ENCODE measurements around the gene CPTP.

CPTP gene

DNA sequence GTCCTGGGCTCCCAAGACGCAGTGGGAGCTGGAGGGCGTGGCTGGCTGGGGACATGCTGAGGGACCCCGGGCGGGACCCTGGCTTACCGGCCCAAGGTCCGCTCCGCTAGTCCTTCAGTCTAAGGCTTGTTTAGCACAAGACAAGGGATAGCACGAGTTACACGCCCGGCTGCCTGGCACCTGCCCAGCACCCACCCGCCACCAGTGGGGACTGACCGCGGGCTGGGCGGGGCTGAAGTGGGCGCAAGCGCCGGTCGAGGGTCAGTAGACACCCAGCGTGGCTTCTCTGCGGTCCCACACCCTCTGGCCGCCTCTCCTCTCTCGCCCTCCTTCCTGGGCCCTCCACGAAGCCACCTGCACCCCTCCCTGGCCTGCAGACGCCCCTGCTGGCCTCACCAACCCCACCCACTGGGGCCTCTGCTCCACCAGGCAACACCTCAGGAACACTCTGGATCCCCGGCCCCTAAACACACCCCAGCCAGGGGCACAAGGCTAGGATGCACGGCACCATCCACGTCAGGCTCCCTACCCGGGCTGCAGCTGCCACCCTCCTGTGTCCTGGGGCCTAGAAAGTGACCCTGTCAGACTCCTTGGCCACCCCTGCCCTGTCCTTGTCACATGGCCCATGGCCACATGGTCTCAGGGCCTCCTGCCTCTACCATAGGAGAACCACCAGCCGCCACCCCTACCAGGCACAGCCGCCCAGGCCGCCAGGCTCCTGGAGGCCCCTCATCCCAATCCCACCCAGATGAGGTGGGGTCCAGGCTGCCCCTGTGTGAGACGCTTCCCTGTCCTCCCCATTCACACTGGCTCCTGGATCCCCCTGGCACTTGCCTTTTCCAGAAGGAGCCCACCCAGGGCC is 12.6 kb downstream of the CPTP start:
- DNase-seq, result no peak

DNA sequence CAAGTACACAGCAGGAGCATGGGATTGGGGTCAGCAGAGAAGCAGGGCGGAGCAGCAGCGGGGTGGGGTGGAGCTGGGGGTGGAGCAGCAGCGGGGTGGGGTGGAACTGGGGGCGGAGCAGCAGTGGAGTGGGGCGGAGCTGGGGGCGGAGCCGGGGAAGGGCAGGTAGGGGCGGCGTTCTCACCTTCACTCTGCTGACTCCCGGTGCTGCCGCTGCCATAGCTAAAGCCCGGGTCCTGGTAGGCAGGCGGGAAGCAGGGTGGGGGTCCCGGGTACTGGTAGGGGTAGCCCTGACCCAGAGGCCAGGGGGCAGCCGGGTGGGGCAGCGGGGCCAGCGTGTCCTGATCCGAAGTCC is 13.2 kb downstream of the CPTP start:
- no peak for DNase-seq

DNA sequence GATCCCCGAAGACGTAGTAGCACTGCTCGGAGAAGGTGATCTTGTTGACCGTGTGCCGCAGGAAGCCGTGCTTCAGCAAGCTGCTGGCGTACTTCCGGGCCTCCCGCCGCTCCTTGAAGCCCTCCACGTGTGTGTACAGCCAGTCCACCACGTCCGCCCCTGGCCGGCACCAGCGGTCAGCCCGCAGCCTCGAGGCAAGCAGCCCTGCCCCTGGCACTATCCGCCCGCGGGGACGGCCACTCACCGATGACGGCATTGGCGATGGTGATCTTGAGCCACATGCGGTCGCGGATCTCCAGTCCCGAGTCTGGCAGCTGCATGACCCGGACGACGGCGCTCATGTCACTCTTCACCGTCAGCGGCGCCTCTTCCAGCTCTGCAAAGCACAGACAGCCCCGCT is 13.7 kb downstream of the CPTP start:
- no peak for DNase-seq

DNA sequence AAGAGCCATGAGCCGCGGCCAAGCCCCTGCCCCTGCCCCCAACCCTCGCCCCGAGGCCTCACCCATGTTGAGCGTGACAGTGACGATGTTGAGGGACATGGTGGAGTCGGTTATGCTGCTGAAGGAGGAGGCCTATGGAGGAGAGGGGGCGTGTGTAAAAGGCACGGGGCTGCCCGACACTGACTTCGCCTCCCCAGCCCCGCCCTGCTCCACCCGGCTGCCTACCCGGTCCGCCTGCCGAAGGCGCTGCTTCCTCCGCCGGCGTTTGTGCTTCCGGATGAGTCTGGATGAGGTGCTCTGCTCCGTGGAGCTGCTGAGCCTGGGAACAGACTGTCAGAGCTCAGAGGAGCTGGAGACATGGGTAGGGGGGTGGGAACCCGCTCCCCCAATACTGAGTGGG is 15.6 kb downstream of the CPTP start:
- DNase-seq, result no peak

DNA sequence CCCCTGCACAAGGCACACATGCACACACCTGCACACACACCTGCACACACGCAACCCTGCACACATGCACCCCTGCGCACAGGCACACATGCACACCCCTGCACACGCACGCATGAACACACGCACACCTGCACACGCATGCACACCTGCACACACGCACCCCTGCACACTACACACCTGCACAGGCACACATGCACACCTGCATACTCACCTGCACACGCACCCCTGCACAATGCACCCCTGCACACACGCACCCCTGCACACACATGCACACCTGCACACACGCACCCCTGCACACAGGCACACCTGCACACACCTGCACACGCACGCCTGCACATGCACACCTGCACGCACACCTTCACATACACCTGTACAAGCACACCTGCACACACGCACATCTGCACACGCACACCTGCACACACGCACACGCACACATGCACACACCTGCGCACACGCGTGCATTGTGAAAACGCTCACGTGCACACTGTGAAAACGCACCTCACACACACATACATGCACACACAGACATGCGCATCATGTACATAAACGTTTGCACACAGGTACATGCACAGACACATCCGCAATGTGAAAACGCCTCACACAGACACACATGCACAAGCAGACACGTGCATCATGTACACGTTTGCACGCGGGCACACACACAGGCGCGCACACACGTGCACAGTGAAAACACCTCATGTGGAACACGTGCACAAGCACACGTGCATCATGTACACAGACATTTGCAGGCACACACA is 16.4 kb downstream of the CPTP start:
- no peak for DNase-seq

DNA sequence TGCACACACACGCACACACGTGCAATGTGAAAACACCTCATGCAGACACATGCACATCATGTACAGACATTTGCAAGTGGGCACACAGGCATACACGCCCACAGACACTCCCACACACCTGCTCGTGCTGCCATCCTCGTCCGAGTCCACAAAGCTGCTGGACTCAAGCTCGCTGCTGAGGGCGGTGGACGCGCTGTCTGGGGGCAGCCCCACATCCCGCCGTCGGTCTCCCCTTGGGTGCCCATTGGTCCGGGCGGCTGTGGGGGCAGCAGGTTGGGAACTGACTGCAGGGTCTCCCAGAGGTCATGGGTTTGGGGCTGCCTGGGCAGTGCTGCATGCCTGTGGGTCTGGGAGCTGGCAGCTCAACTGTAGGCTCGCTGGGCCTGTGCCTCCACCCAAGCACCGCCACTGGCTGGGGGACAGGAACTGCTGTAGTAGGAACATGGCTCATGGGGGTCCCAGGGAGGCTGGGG is 17.0 kb downstream of the CPTP start:
- DNase-seq, result no peak

DNA sequence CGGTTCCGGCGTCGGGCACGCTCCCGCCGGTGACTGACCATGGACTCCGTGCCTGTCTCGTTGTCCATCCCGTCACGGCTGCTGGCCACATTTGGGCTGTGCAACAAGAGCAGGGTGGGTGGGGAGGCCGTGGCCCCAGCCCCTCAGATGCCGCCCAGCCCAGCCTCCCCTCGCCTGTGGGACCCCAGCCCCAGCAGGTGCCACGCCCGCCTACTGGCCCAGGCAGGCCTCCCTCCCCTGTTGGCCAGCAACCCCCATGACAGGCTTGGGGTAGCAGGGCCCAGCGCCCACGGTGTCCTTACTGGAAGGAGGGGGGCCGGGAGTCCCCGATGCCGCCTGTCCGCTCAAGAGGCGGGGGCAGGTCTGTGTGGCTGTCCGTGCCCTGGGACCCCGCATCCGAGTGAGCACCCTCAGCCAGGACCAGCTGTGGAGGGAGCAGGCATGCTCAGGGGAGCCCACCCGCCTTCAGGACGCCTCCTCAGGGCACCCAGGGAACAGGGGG is 17.5 kb downstream of the CPTP start:
- no peak for DNase-seq

DNA sequence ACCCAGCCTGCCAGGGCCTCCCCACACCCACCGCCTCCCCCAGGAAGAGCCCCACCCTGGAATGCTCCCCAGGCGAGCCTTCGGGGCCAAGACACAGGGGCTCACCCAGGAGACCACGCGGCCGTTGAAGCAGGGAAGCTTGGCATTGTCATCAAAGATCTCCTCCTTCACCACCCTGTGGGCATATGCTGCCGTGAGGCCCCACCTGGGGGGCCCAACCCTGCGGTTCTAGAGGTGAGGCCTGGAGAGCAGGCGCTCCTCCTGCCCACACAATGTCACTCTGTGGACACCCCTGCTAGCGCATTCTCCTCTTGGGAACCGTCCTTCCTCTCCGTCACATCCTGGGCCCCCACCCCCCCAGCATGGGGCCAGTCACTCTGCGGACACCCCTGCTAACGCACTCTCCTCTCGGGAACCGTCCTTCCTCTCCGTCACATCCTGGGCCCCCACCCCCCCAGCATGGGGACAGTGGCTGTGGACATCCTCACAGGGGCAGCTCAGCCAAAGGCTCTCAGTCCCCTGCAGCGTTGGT is 18.0 kb downstream of the CPTP start:
- no peak for DNase-seq

DNA sequence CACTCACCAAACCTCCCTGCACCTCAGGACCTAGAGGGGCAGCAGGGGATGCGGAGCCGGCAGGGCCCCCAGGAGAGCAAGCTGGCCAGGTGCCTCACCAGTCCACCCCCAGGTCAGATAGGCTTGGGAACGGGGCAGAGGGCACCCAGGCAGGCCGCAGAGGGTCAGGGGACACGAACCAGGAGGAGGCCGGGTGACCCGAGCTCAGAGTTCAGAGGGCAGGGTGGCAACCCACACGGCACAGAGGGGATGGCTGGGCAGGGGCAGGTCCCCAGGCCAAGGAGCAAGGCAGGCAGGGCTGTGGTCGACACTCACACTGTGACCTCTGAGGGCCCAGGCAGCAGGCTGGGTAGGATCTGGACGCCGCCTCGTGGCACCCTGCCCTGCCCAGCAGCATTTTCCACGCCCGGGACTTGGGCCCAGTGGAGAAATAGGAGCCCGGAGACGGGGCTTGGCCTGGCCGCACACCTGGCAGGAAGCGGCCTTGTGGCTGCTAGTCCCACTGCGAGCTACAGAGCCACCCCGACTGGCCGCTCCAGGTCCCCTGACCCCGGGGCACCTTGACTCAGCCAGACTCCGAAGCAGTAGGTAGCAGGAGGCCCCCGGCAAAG is 19.3 kb downstream of the CPTP start:
- DNase-seq, result no peak

DNA sequence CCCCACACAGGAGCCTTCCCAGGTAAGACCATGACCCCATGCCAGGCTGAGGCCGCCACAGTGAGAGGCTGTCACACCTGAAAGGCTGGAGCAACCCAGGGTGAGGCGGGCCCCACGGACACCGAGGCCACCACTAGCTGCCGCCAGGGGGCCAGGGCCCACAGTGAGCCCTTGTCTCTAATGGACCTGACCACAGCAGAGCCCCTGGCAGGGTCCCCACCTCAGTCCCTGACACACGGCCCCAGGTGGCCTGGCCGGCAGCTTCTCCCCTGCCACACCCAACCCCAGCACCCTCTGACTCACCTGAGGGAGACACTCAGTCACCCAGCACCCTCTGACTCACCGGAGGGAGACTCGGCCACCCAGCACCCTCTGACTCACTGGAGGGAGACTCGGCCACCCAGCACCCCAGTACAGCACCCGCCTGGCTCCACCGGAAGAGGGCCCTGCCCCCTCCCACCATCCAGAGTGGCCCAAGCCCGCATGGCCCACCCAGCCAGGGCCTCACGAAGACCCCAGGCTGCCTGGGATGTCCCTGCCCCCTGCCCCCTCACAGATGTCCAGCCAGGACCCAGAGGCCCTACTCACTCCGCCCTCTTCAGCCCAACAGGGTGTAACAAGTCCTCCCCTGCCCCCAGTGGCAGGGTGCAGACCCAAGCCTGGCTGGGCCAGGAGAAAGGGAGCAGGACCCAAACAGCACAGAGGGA is 20.2 kb downstream of the CPTP start:
- DNase-seq, result peak; percentile 43

DNA sequence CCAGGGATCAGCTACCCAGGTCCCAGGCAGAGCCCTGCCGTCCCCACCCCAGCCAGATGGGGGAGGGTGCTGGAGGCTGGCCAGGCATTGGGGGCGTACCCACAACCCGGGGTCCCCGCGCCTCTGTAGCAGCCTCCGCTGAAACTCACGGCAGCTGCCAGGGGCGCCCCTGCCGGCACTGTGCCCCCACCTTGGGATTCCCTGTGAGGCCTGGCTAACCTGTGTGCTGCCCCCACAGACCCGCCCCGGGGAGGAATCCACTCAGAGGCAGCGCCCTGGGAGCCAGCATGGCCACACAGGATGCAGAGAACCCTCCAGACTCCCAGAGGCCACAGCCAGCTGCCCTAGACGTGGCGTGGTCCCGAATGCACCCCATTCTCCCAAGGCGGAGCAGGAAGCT is 20.8 kb downstream of the CPTP start:
- no peak for DNase-seq

DNA sequence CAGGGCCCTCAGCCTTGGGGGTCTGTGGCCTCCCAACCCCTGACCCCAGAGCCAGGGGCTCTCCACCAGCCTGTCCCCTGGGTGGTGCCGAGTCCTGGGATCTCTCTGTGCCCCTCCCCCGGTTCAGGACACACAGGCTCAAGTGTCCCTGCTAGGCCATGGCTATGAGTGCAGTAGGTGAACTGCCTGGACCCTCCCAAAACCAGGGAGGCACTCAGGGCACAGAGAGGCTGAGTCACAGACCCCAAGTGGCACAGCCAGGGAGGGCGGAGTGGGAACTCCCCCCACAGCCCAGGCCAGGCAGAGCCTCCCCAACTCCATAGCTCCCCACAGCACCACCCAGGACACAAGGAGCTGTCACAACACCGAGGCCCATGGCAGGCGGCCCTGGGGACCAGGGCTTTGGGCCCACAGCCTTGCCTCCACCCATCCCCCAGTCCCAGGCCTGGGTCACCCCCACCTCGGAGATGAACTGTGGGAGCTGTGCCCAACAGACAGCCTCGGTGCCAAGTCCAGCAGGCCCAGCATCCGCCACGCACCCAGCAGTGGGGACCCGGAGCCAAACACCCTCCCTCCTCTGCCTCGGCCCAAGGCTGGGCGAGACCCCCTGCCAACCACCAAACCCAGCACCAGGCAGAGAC is 21.4 kb downstream of the CPTP start:
- DNase-seq, result no peak

DNA sequence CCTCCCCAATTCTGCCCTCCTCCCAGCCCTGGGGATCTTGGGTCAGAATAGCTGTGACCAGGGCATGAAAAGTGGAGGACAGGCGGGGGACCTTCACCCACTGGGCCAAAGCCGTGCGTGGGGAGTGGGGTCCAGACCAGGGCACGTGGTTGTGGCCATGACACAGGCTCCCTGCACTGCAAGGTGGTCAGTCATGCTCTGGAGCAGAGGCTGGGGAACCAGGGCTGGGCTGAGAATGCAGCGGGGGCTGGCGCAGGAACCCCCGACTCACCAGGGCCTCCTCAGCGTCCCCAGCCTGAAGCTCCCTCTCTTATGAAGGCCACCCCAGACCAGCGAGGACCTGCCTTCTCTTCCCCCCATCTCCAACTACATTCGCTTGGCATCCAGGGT is 21.9 kb downstream of the CPTP start:
- DNase-seq, result no peak

DNA sequence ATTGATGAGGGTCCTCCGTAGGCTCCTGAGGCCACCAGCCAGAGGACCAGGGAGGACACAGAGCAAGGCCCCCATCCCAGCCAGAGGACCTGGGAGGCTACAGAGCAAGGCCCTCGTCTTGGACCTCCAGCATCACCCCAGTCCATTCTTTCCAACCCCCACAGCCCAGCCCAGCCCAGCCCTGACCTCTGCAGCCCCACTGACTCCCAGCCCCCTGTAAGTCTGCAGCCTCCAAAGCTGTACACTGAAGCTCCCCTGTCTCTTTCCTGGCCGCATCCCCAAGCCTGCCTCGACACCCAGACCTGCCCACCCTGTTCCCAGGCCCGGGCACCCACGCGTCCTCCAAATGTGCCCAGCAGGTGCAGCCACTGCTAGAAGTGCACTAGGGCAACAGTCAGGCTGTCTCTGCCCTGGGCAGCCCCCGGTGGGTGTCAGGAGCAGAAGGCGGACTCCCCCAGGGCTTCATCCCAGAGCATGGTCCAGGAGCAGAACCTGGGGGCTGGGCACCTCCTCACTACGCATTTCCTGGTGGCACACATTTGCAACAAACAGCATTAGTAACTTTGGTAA is 22.5 kb downstream of the CPTP start:
- no peak for DNase-seq

DNA sequence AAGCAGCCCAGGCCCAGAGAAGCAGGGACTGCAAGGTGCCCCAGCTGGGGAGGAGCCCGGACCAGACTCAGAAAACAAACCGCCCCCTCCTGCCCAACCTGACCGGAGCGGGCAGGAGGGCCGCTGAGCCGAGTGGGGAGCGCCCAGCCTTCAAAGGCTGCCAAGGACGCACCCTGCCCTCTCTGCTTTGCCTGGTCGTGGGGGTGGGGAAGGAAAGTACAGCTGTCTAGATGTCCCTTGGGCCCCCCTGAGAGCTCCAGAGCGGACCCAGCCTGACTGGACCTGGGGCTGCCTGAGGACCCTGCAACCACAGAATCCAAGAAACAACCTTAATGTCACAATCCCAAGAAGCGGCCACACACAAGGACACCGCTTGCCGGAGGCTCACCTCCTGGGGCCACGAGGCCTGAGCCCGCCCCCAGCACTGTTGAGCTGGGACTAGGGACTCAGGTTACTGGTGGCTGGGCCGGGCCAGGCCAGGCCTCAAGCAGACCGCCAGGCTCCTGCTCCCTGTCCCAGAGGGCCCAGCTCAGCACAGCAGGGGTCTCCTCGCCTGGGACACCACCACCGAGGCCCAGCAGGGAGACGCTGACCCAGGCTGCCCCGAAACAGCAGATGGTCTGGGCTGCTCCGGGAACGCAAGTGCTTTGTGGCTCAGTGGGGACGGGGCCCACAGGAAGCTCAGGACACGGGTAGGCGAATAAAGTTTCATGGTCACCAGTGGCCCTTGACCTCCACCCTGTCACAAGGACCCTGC is 23.2 kb downstream of the CPTP start:
- DNase-seq, result no peak

DNA sequence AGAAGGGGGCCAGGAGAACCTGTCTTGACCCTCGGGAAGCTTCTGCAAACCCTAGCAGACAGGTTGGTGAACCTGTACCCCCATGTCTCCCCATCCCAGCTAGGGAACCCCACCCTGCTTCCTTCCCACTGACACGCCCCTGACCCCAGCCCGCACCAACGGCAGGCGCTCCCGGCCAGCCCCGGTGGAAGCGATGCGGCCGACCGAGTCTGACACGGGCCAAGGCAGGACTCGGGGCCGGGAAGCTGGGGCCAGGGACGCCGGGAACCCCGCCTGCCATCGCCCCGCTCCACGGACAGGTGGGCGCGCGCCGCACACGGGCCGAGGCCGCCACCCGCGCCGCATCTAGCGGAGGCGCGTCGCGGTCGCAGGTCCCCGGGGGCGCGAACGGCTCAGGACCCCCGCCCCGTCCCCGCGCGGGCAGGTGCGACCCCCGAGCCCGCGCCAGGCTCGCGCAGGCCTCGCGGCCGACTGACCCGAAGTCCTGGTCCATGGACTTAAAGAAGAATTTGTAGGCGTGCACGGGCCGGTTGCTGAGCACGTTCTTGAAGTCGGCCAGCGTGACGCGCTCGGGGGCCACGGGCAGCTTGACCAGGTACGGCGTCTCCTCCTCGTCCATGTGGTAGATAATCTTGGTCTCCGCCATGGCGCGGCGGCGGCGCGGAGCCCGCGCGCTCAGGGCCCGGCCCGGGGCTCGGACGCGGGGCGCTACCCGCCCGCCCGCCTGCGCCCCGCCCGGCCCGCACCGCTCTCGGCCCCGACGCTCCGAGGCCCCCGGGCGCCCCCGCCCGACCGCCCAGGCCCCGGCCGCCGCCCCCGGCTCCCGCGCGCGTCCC is 24.0 kb downstream of the CPTP start:
- DNase-seq, result no peak

DNA sequence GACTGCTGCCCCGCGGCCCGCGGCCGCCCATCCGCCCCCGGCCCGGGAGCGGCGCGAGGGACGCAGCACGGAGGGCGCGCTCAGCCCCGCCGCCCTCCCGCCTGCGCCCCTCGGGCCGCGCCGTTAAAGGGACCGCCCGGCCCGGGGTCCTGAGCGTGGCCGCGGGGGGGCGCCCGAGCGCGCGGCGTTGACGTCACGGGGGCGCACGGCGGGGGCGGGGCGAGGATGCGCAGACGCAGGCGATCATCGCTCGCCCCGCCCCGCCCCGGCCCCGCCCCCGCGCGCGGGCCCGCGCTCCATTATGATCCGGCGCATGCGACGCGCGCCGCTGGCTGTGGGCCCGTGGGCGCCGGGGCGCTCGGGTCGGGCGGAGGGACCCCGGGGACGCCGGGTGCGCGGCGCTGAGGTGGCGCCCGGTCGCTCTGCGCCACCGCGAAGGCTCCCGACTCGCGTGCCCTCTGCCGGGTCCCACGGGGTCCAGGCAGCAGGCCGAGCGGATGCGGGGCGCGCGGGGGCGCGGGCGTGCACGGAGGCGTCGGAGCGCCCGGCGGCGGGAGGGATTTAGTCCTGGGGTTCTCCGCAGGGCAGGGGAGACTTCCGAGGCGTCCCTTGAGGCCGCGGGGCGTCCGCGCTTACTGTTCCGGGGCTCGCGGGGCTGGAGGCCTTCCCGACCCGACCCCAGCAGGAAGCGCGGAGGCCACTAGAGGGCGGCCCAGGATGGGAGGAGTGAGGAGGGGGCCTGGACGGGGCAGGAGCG is 24.8 kb downstream of the CPTP start, which contains the start of gene DVL1:
Gene DVL1 (minus strand): TSS at position 163 of the 757 bp plus-strand sequence. CDS start 353 bp downstream, outside the sequence.
- DNase-seq, result peak; percentile 55

DNA sequence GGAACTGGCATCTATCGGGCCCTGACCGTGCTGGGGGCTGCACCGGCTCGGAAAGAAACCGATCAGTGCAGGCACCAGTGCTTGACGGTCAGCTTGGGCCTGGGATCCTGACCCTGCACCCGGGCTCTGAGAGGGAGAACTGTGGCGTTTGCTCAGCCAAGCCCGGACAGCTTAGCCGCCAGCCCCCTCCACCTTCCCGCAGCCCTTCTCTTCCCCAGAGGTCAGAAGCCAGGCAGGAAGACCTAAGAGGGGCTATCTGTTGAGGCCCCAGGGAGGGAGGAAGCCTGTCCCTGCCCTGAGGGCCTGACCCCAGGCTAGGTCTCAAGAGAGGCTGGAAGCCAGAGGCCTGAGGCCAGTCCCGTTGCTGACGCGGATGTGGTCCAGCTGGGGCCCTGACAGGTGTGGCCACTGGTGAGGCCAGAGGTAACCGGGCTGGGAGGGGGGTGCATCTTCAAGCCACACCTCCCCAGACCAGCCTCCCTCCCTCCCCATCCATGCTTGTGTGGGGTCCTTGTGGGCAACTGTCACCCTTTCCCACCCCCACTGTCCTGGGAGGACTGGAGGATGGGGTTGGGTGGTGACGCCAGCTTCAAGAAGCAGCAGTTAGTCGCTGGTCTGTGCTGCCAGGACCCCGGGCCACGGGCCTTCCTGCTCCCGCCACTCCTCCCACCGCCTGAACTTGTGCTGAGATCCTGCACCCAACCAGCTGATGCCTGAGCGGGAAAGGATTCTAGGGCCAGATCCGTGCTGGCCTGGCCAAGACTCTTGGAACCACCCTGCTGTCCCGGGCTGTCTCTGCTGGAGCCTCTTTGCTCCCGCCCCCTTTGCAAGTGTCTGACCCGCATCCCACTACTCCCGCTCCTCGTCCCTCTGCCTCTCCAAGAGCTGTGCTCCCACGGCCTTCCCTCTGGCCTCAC is 27.2 kb downstream of the CPTP start:
- no peak for DNase-seq

Measured in stimulated activated naive CD4-positive, alpha-beta T cell treated with Interleukin-2 at 50 U/mL for 16 hours (primary cell).